Endothelial cell of umbilical vein (primary cell): ENCODE data around the gene PRKAB1. TPM values are rescaled to one million over a fixed set of nuclear protein-coding genes. Genes with fewer than 3 reads are reported as not detected.

Experiments used
- BruUV-seq: library from RNA; stranded (reverse); fragments of 400-500 nt; replicated peaks from 2 replicates; lab custom pipeline; 2021; lab: Mats Ljungman, UMichigan
- CTCF ChIA-PET: fragments of 300-600, 350-600 bp; sonication (Branson Sonifier 250); formaldehyde crosslinking; loops from one replicate; lab custom pipeline; 2021; ENCODE audit warnings: antibody characterized with exemption, inconsistent platforms; lab: Charles Lee
- POLR2A ChIA-PET: fragments of 300-600, 350-600 bp; sonication (Branson Sonifier 250); formaldehyde crosslinking; loops from one replicate; lab custom pipeline; 2021; ENCODE audit warnings: antibody characterized with exemption, inconsistent platforms; lab: Charles Lee
- DNase-seq: peaks from one replicate; pipeline ENCODE4 v3.0.0-alpha.2; 2011; ENCODE audit warnings: low read depth, low spot score
- FAIRE-seq: peaks from 2 replicates; lab custom pipeline; 2011; peaks lifted over from hg19 to GRCh38; lab: Jason Lieb, UNC
- H2AFZ ChIP-seq: 2 replicates; pipeline ENCODE4 v1.6.0; 2012; ENCODE audit warnings: low read depth, low read length, control low read depth, inconsistent platforms
- H3K27ac ChIP-seq: 2 replicates; pipeline ENCODE4 v1.5.1; 2011; ENCODE audit warnings: low read depth, mild to moderate bottlenecking, control low read depth, low read length, moderate library complexity; ENCODE audit not compliant: insufficient read depth
- H3K27me3 ChIP-seq, 2 experiments: 2 replicates each; pipeline versions ENCODE4 v1.6.0 to v1.6.1; 2011; ENCODE audit warnings: low read length in 2 of 2, mixed read lengths in 1 of 2; ENCODE audit not compliant: control insufficient read depth in 2 of 2, insufficient read depth in 2 of 2
- H3K36me3 ChIP-seq, 2 experiments: 2 replicates in 1 of 2; 3 replicates in 1 of 2; pipeline ENCODE4 v1.5.1; 2011; ENCODE audit warnings: low read length in 2 of 2, mild to moderate bottlenecking in 1 of 2, moderate library complexity in 1 of 2; ENCODE audit not compliant: control insufficient read depth in 2 of 2, insufficient read depth in 2 of 2; ENCODE audit errors: extremely low read depth in 1 of 2
- H3K4me1 ChIP-seq: 3 replicates; pipeline ENCODE4 v1.5.1; 2011; ENCODE audit warnings: mild to moderate bottlenecking, low read length; ENCODE audit not compliant: control insufficient read depth, insufficient read depth; ENCODE audit errors: extremely low read depth
- H3K4me2 ChIP-seq: 2 replicates; pipeline ENCODE4 v1.6.1; 2011; ENCODE audit warnings: low read length, control low read depth, mixed read lengths; ENCODE audit not compliant: insufficient read depth
- H3K4me3 ChIP-seq, 3 experiments: fragments of 200-600 bp in 1 of 3; sonication (generic), shearing (Covaris generic) in 1 of 3; replicated peaks in 1 of 3; 2 replicates each; pipeline ENCODE4 v1.5.1; 2011 to 2016; ENCODE audit warnings: control low read depth in 3 of 3, low read length in 3 of 3, mild to moderate bottlenecking in 2 of 3, inconsistent platforms in 1 of 3, low read depth in 1 of 3, moderate library complexity in 1 of 3; ENCODE audit not compliant: insufficient read depth in 1 of 3
- H3K79me2 ChIP-seq: 2 replicates; pipeline ENCODE4 v1.6.0; 2012; ENCODE audit warnings: low read length, inconsistent platforms; ENCODE audit not compliant: control insufficient read depth, insufficient read depth
- H3K9ac ChIP-seq: replicated peaks from 2 replicates; pipeline ENCODE3; 2011; ENCODE audit warnings: low read length, control low read depth; ENCODE audit not compliant: insufficient read depth; ENCODE audit errors: extremely low read depth
- H3K9me1 ChIP-seq: replicated peaks from 3 replicates; pipeline ENCODE4 v1.6.0; 2011; ENCODE audit warnings: mild to moderate bottlenecking, low read length; ENCODE audit not compliant: control insufficient read depth, insufficient read depth; ENCODE audit errors: extremely low read depth
- H3K9me3 ChIP-seq: replicated peaks from 2 replicates; pipeline ENCODE4 v1.5.1; 2012; ENCODE audit warnings: low read length, inconsistent platforms; ENCODE audit not compliant: control insufficient read depth, insufficient read depth
- H4K20me1 ChIP-seq: replicated peaks from 2 replicates; pipeline ENCODE3; 2011; ENCODE audit warnings: mild to moderate bottlenecking, low read length; ENCODE audit not compliant: control insufficient read depth, insufficient read depth; ENCODE audit errors: extremely low read depth
- EZH2 ChIP-seq: IDR thresholded peaks from 2 replicates; pipeline ENCODE4 v1.6.1; 2012; ENCODE audit warnings: borderline replicate concordance, low read depth, mild to moderate bottlenecking, moderate library complexity, low read length, inconsistent platforms; ENCODE audit not compliant: severe bottlenecking
- JUN ChIP-seq: IDR thresholded peaks from 2 replicates; pipeline ENCODE4 v1.6.1; 2011; ENCODE audit warnings: borderline replicate concordance, low read depth; ENCODE audit not compliant: insufficient read length, insufficient read depth
- MYC ChIP-seq: IDR thresholded peaks from one replicate; pipeline ENCODE4 v1.6.1; 2011; ENCODE audit warnings: mild to moderate bottlenecking, low read depth, low read length
- dilution Hi-C: fragments of 300-500 bp; cut with MboI; formaldehyde crosslinking; loops from one replicate; pipeline ENCODE4 v1.15.0; 2019; ENCODE audit warnings: low sequenced_read_pairs; ENCODE audit not compliant: extremely low pct_ligation_motif_present
- intact Hi-C: fragments of 100-400 bp; cut with micrococcal nuclease; formaldehyde crosslinking; loops from one replicate; pipeline ENCODE4 v1.10.0; 2022
- polyA plus RNA-seq, 4 experiments: library from polyadenylated mRNA; depleted of rRNA in 3 of 4; stranded (reverse) in 3 of 4; unstranded in 1 of 4; fragments of >200 nt; gene quantifications; 2 replicates each; pipeline versions ENCODE4 v1.2.1 to v1.2.3, GENCODE V29; 2011 to 2012; ENCODE audit warnings: missing spikeins in 1 of 4
- total RNA-seq: library from RNA; stranded (reverse); gene quantifications from 2 replicates; pipeline ENCODE4 v1.2.3, GENCODE V29; 2021
- TF ChIP-seq, protein P1 (sequence below): IDR thresholded peaks from 2 replicates; pipeline ENCODE4 v1.6.1; 2011; ENCODE audit not compliant: insufficient read depth, insufficient read length
- TF ChIP-seq, protein P2 (sequence below), 2 donors: IDR thresholded peaks; 1 replicate in 1 of 2; 2 replicates in 1 of 2; pipeline ENCODE4 v1.5.1; 2011; ENCODE audit warnings: low read length in 2 of 2, mild to moderate bottlenecking in 2 of 2, moderate library complexity in 2 of 2, control low read depth in 1 of 2, inconsistent platforms in 1 of 2, low read depth in 1 of 2; ENCODE audit not compliant: insufficient read depth in 1 of 2; ENCODE audit errors: extremely low read depth in 1 of 2

Gene PRKAB1
- total and polyA plus RNA-seq, 2 donors (not counting 3 experiments of a cell fraction or from before 2014, with no cell fraction given) = 23.1 to 27.0 TPM

DNA sequence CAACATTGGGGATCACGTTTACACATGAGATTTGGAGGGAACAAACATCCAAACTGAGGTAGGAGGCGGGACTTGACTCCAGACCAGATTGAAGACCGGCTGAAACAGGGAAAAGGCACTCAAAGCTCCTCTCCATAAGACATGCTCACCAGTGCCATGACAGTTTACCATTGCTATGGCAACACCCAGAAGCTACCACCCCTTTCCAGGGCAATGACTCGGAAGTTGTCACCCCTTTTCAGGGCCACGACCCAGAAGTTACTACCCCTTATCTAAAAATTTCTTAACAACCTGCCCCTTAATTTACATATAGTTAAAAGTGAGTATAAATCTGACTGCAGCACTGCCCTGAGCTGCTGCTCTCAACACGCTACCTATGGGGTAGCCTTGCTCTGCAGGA lies 40.2 kb upstream of the PRKAB1 start:
- DNase-seq (no peak), FAIRE-seq (no peak)
- peaks cover 0 to 3% of the 10 kb centered on the region in 2 experiments for H3K27me3 ChIP-seq
- no peak overlapping the region for H3K4me3 ChIP-seq
- H2AFZ ChIP-seq = no peak overlapping the region
- ChIA-PET POLR2A (no interaction called here), CTCF (interaction anchor here (0.7 kb wide), 1 partner anchor 69 kb away, joined by 3 read pairs; no protein-coding TSS in a partner anchor)
- no peaks in the 10 kb centered on the region for H3K9me3 ChIP-seq
- dilution Hi-C loops (no loop called here), intact Hi-C loops (no loop called here)
- no peaks in the 10 kb centered on the region for H3K36me3 ChIP-seq
- H3K79me2 ChIP-seq = no peaks in the 10 kb centered on the region
- H3K9me1 ChIP-seq = no peaks in the 10 kb centered on the region
- no TSS peak for BruUV-seq
- H3K27ac ChIP-seq = no peak overlapping the region
- H3K9ac ChIP-seq = no peak overlapping the region
- no peaks in the 10 kb centered on the region for H3K4me1 ChIP-seq
- no peaks in the 10 kb centered on the region for H4K20me1 ChIP-seq
- no peak overlapping the region for H3K4me2 ChIP-seq
- TF ChIP-seq, protein P1, sequence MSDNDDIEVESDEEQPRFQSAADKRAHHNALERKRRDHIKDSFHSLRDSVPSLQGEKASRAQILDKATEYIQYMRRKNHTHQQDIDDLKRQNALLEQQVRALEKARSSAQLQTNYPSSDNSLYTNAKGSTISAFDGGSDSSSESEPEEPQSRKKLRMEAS = no peak
- TF ChIP-seq JUN = no peak
- TF ChIP-seq, protein P2, sequence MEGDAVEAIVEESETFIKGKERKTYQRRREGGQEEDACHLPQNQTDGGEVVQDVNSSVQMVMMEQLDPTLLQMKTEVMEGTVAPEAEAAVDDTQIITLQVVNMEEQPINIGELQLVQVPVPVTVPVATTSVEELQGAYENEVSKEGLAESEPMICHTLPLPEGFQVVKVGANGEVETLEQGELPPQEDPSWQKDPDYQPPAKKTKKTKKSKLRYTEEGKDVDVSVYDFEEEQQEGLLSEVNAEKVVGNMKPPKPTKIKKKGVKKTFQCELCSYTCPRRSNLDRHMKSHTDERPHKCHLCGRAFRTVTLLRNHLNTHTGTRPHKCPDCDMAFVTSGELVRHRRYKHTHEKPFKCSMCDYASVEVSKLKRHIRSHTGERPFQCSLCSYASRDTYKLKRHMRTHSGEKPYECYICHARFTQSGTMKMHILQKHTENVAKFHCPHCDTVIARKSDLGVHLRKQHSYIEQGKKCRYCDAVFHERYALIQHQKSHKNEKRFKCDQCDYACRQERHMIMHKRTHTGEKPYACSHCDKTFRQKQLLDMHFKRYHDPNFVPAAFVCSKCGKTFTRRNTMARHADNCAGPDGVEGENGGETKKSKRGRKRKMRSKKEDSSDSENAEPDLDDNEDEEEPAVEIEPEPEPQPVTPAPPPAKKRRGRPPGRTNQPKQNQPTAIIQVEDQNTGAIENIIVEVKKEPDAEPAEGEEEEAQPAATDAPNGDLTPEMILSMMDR (IDR thresholded peaks at IDR 0.05; ENCODE audit: extremely low read depth in 1 of 2, insufficient read depth in 1 of 2, low read depth in 1 of 2, low read length in 2 of 2) = no peak
- TF ChIP-seq EZH2 = no peak
- TF ChIP-seq MYC = no peak
